Measurements from ENCODE around the gene GJA4.

The GJA4 gene

DNA sequence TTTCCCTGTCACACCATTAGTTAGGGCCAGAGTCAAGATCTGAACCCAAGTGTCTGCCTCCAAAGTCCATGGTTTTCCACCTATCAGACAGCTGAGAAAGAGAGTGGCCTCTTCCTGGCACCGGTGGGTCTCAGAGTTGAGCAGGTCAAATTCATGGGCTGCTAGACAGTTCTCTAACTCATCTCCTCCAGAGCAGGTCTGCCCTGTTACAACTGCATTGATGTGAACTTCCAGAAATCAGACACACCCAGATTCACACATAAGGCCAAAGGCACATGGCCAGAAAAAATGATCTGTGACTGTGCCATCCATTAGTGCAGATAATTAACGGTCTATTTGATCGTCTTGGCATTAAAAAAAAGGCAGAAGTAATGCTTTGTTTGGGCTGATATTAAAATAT is 49.3 kb downstream of the GJA4 start:
- DNase-seq: no peak

DNA sequence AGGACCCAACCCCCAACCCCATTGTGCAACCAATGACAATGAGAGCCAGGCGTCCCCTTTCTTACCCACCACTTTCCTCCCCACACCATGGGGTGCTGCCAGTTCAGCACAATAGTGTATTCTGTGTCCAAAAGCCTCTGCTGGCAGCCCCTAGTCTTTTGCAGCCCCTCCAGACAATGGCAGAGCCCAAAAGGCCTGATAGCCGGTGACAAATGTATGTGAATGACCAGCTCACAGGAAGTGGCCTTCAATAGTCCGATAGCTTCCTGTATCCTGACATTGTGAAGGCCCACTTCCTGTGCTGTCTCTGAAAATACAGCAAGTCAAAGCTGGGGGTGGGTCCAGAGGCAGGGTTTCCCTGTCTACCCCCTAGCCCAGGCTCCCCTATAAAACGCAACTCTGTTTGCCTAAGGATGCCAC is 50.2 kb downstream of the GJA4 start:
- DNase-seq: no peak

DNA sequence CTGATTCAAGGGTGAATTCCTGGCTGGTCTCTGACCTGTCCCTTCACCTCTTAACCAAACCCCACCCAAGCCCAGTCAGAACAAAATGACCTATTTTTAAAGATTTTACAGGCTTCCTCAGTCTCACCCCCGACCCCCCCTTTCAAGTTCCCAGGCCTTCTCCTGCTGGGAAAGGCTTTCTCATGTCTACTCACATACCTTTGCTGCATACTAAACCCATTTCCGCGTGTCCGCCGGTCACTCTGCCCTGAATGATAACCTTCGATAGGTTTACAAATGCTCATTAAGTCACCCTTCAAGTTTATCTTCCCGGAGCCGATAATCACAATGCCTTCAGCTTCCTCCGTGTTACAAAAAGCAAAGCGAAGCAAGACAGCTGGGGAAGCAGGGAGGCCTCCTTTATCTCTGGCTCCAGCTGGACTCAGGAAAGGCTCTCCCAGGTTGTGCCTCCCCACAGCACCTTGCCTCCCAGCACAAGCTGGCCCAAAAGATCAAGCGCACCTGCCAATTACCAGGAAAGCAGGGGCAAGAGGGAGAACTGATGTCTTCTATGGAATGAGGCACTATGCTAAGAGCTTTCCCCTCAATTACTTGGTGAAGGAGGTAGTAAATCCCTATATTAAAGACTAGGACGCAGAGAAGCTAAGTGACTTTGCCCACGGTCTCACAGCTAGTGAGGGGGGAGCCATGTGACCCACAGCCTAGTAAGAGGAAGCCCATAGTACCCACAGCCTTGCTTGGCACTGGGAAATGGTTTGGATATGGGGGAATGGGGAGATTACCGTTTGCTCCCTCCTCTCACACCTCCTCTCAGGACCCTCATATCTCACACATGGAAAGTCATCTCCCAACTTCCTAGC is 50.8 kb downstream of the GJA4 start:
- DNase-seq: no peak

DNA sequence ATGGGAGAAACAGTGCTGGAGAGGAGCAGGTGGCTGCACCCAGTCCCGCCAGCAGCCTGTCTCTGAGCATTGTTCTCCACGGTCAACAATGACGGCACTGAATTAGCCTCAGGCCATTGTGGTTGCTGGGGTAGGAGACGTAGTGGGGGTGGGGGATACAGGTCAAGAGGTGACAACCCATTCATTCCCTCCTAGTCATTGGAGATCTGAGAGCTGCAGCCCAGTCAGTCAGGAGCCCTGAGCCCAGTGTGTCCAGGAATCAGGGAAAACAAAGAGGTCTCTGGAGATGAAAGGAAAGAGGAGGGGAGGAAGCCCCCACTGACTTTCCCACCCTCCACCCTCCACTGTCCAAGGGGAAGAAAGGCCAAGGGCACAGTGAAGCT is 51.4 kb downstream of the GJA4 start:
- no peak for DNase-seq
